OCI-LY7 (cell line): ENCODE data around the gene ITIH4. TPM values are rescaled to one million over a fixed set of nuclear protein-coding genes. Genes with fewer than 3 reads are reported as not detected.

ENCODE experiments used
- BruUV-seq: library from RNA; stranded (reverse); fragments of 400-500 nt; replicated peaks from 2 replicates; lab custom pipeline; 2021; lab: Mats Ljungman, UMichigan
- CTCF ChIA-PET: fragments of 300-600 bp; sonication (Branson Sonifier 250); formaldehyde crosslinking; loops from one replicate; lab custom pipeline; 2022; ENCODE audit warnings: antibody characterized with exemption; ENCODE audit not compliant: unreplicated experiment; lab: Charles Lee
- POLR2A ChIA-PET: fragments of 300-600 bp; sonication (Branson Sonifier 250); formaldehyde crosslinking; loops from one replicate; lab custom pipeline; 2022; ENCODE audit warnings: antibody characterized with exemption; lab: Charles Lee
- DNase-seq: peaks from one replicate; pipeline ENCODE4 v3.0.0-alpha.2; 2015; ENCODE audit warnings: low spot score
- H2AFZ ChIP-seq: fragments of 200-600 bp; sonication (generic), shearing (Covaris generic); 2 replicates; pipeline ENCODE4 v1.6.1; 2014; ENCODE audit warnings: mild to moderate bottlenecking, antibody characterized with exemption, low read length, moderate library complexity
- H3K27ac ChIP-seq: fragments of 200-600 bp; sonication (generic); 2 replicates; pipeline ENCODE4 v1.5.1; 2014; ENCODE audit warnings: mixed run types, low read depth, mild to moderate bottlenecking, moderate library complexity, low read length, inconsistent platforms; ENCODE audit not compliant: poor library complexity, severe bottlenecking
- H3K36me3 ChIP-seq: fragments of 200-600 bp; sonication (generic); 2 replicates; pipeline ENCODE4 v1.6.1; 2014; ENCODE audit warnings: mild to moderate bottlenecking, antibody characterized with exemption, low read length, moderate library complexity, mixed read lengths; ENCODE audit not compliant: insufficient read depth
- H3K4me1 ChIP-seq: fragments of 200-600 bp; sonication (generic); 2 replicates; pipeline ENCODE4 v1.5.1; 2014; ENCODE audit warnings: mild to moderate bottlenecking, low read length; ENCODE audit not compliant: insufficient read depth, poor library complexity, severe bottlenecking
- H3K4me2 ChIP-seq: fragments of 200-600 bp; sonication (generic); 2 replicates; pipeline ENCODE4 v1.6.1; 2014; ENCODE audit warnings: mild to moderate bottlenecking, low read length
- H3K4me3 ChIP-seq: fragments of 200-600 bp; sonication (generic); 2 replicates; pipeline ENCODE4 v1.5.1; 2014; ENCODE audit warnings: mild to moderate bottlenecking, low read depth, low read length; ENCODE audit not compliant: poor library complexity, severe bottlenecking
- H3K79me2 ChIP-seq: fragments of 200-600 bp; sonication (generic); 2 replicates; pipeline ENCODE4 v1.6.1; 2016; ENCODE audit warnings: low read depth, mild to moderate bottlenecking, low read length, moderate library complexity, mixed read lengths; ENCODE audit not compliant: insufficient read depth
- H3K9me2 ChIP-seq: fragments of 200-600 bp; sonication (generic); 2 replicates; pipeline ENCODE4 v1.6.1; 2016; ENCODE audit warnings: mild to moderate bottlenecking, low read length, mixed read lengths; ENCODE audit not compliant: insufficient read depth
- H3K9me3 ChIP-seq: fragments of 200-600 bp; sonication (generic); 2 replicates; pipeline ENCODE4 v1.6.1; 2014; ENCODE audit warnings: mild to moderate bottlenecking, mixed run types, low read length, mixed read lengths
- H4K20me1 ChIP-seq: fragments of 200-600 bp; sonication (generic); 2 replicates; pipeline ENCODE4 v1.6.1; 2014; ENCODE audit warnings: mild to moderate bottlenecking, antibody characterized with exemption, low read length, moderate library complexity, mixed read lengths; ENCODE audit not compliant: insufficient read depth
- CTCF ChIP-seq: fragments of 200-600 bp; sonication (generic); conservative IDR thresholded peaks from 2 replicates; pipeline ENCODE4 v1.5.1; 2014; ENCODE audit warnings: mild to moderate bottlenecking, antibody characterized with exemption, low read length, moderate library complexity, mixed read lengths
- EZH2phosphoT487 ChIP-seq: fragments of 200-600 bp; sonication (generic); IDR thresholded peaks from 2 replicates; pipeline ENCODE4 v1.6.1; 2018; ENCODE audit warnings: low read depth, borderline replicate concordance, mild to moderate bottlenecking, mixed run types, antibody characterized with exemption, low read length, moderate library complexity, mixed read lengths
- intact Hi-C: fragments of 100-400 bp; cut with micrococcal nuclease; formaldehyde crosslinking; loops from one replicate; pipeline ENCODE4 v1.10.0; 2022; ENCODE audit not compliant: unreplicated experiment
- total RNA-seq, 2 experiments: library from RNA; depleted of rRNA in 1 of 2; stranded (reverse); fragments of >200 nt in 1 of 2; shearing (Covaris generic) in 1 of 2; gene quantifications; 2 replicates each; pipeline ENCODE4 v1.2.3, GENCODE V29; 2014 to 2022

The ITIH4 gene
- total RNA-seq, 2 experiments from 2014 or later, result 2.1 to 2.2 TPM

DNA sequence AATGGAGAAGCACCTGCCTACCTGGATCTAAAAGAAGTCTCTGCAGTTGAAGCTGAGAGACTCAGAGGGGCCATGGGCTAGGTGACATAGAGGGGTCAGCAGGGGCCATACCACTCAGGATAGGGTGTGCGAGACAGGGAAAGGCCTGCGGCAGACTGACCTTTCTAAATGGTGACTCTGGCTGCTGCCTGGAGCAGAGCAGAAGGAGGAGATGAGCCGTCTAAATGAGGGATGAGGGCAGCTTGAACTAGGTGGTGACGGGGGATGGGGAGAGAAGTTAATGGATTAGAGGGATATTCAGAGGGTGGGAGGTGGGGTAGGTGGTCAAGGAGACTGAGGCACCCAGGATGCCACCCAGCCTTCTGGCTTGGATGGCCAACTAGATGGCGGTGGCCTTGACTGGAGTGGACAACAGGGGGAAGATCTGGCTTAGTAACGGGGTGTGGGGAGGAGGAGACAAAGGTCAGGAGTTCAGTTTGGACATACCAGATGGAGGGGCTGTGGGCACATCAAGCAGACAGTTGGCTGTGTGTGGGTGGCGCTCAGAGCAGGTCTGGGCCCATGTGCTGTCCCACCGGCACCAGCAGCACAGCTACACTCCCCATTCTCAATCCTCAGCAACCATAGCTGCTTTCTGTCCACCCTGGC is 56.3 kb downstream of the ITIH4 start:
- Histone ChIP-seq H3K27ac (no peak overlapping the region), H3K9me3 (no peaks in the 10 kb centered on the region), H3K79me2 (peaks cover 11% of the 10 kb centered on the region; the same call in 1 of the 2 replicates), H3K9me2 (no peaks in the 10 kb centered on the region), H3K36me3 (no peaks in the 10 kb centered on the region), H2AFZ (no peak overlapping the region), H3K4me1 (peaks cover 18% of the 10 kb centered on the region), H4K20me1 (peaks cover 4% of the 10 kb centered on the region; the same call in 1 of the 2 replicates), H3K4me2 (no peak overlapping the region), H3K4me3 (no peak overlapping the region)
- DNase-seq, result no peak
- CTCF ChIA-PET, result no interaction called here
- no TSS peak for BruUV-seq
- no peak for TF ChIP-seq CTCF
- no peak for TF ChIP-seq EZH2phosphoT487
- intact Hi-C loops, result no loop called here
- POLR2A ChIA-PET, result interaction anchor here (0.5 kb wide), 1 partner anchor 143 kb away, joined by 5 read pairs; no protein-coding TSS in a partner anchor

DNA sequence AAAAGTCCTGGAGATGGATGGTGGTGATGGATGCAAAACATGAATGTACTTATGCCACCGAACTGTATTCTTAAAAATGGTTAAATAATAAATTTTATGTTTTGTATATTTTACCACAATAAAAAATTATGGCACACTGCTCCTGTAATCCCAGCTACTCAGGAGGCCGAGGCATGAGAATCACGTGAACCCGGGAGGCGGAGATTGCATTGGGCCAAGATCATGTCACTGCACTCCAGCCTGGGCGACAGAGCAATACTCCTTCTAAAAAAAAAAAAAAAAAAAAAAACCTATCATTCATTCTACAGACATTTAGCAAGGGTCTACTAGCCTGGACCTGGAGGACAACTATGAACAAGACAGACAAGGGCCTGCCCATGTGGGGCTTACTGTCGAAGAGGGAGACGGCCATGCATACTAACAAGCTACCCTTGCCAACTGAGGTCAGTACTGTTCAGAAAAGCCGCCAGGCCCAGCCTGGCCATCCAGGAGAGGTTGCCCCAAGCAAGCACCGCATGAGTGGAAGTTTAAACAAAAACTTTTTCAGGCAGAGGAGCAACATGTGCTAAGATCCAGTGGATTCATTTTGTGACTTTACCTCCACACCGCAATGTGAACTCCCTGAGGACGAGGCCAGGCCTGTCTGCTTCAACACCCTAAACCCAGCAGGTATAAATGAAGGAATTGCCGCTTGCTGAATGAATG is 57.0 kb downstream of the ITIH4 start:
- intact Hi-C loops, result no loop called here

More for the DNA sequence above, 57.0 kb downstream of the ITIH4 start:
- CTCF ChIA-PET, result no interaction called here
- DNase-seq, result no peak
- no peak overlapping the region for H2AFZ ChIP-seq
- H3K4me2 ChIP-seq, result no peak overlapping the region
- POLR2A ChIA-PET, result no interaction called here
- H3K9me2 ChIP-seq, result no peaks in the 10 kb centered on the region
- H3K36me3 ChIP-seq, result peaks cover under 1% of the 10 kb centered on the region; the same call in 1 of the 2 replicates
- no peaks in the 10 kb centered on the region for H3K9me3 ChIP-seq
- H3K79me2 ChIP-seq, result peaks cover 14% of the 10 kb centered on the region; the same call in 1 of the 2 replicates
- BruUV-seq, result no TSS peak
- no peak overlapping the region for H3K4me3 ChIP-seq
- H3K27ac ChIP-seq, result no peak overlapping the region
- H4K20me1 ChIP-seq, result peaks cover 4% of the 10 kb centered on the region; the same call in 1 of the 2 replicates
- TF ChIP-seq CTCF (no peak), EZH2phosphoT487 (no peak)
- H3K4me1 ChIP-seq, result peaks cover 19% of the 10 kb centered on the region
